Mesenchymal stem cell (in vitro differentiated cells and primary cell): Measurements from ENCODE around the gene OR5M11.

ENCODE experiments used
- DNase-seq: peaks from one replicate; pipeline ENCODE4 v3.0.0-alpha.2; 2013
- H2AFZ ChIP-seq: one replicate; pipeline ENCODE4 v1.6.1; 2013; ENCODE audit warnings: low read depth, mild to moderate bottlenecking, control low read depth, inconsistent platforms, low read length, moderate library complexity
- H2AK5ac ChIP-seq: 2 replicates; pipeline ENCODE4 v1.6.1; 2013; ENCODE audit warnings: low read length, moderate library complexity, mild to moderate bottlenecking, inconsistent platforms; ENCODE audit not compliant: severe bottlenecking
- H2BK120ac ChIP-seq: one replicate; pipeline ENCODE4 v1.6.1; 2013; ENCODE audit warnings: low read depth, mild to moderate bottlenecking, inconsistent platforms, low read length, moderate library complexity
- H2BK12ac ChIP-seq, 2 experiments: one replicate each; pipeline ENCODE4 v1.6.1; 2013; ENCODE audit warnings: inconsistent platforms in 2 of 2, low read length in 2 of 2, mild to moderate bottlenecking in 2 of 2, moderate library complexity in 2 of 2, control low read depth in 1 of 2
- H2BK15ac ChIP-seq: one replicate; pipeline ENCODE4 v1.6.1; 2013; ENCODE audit warnings: mild to moderate bottlenecking, low read depth, inconsistent platforms; ENCODE audit not compliant: poor library complexity, severe bottlenecking
- H2BK5ac ChIP-seq: 2 replicates; pipeline ENCODE4 v1.6.1; 2013; ENCODE audit warnings: low read depth, mild to moderate bottlenecking, low read length, control low read depth, inconsistent platforms; ENCODE audit not compliant: poor library complexity, severe bottlenecking
- H3K14ac ChIP-seq, 2 experiments: one replicate each; pipeline ENCODE4 v1.6.1; 2013; ENCODE audit warnings: inconsistent platforms in 2 of 2, low read length in 2 of 2, control low read depth in 1 of 2, mild to moderate bottlenecking in 1 of 2, moderate library complexity in 1 of 2
- H3K18ac ChIP-seq, 2 experiments: one replicate each; pipeline ENCODE4 v1.6.1; 2013; ENCODE audit warnings: inconsistent platforms in 2 of 2, low read length in 2 of 2, control low read depth in 1 of 2, low read depth in 1 of 2, mild to moderate bottlenecking in 1 of 2
- H3K23ac ChIP-seq, 2 experiments: one replicate each; pipeline ENCODE4 v1.6.1; 2013; ENCODE audit warnings: inconsistent platforms in 2 of 2, low read length in 2 of 2, mild to moderate bottlenecking in 2 of 2, moderate library complexity in 2 of 2, control low read depth in 1 of 2
- H3K27ac ChIP-seq: 2 replicates; pipeline ENCODE4 v1.5.1; 2013; ENCODE audit warnings: mild to moderate bottlenecking, moderate library complexity, low read length, control low read depth, inconsistent platforms; ENCODE audit not compliant: poor library complexity, severe bottlenecking
- H3K27me3 ChIP-seq, 2 experiments: 2 replicates each; pipeline versions ENCODE4 v1.6.1 to v1.7.0; 2013; ENCODE audit warnings: low read length in 2 of 2, mild to moderate bottlenecking in 2 of 2, moderate library complexity in 2 of 2, control low read depth in 1 of 2, inconsistent platforms in 1 of 2; ENCODE audit not compliant: control insufficient read depth in 1 of 2, insufficient read depth in 1 of 2
- H3K36me3 ChIP-seq, 2 experiments: 2 replicates each; pipeline versions ENCODE4 v1.6.1 to v1.7.0; 2013; ENCODE audit warnings: low read length in 2 of 2, control low read depth in 1 of 2, inconsistent platforms in 1 of 2, low read depth in 1 of 2, mild to moderate bottlenecking in 1 of 2; ENCODE audit not compliant: insufficient read depth in 2 of 2, control insufficient read depth in 1 of 2
- H3K4ac ChIP-seq, 2 experiments: one replicate each; pipeline ENCODE4 v1.6.1; 2013; ENCODE audit warnings: inconsistent platforms in 2 of 2, low read length in 2 of 2, mild to moderate bottlenecking in 2 of 2, moderate library complexity in 2 of 2, control low read depth in 1 of 2, low read depth in 1 of 2
- H3K4me1 ChIP-seq: 2 replicates; pipeline ENCODE4 v1.6.1; 2013; ENCODE audit warnings: low read depth, low read length, control low read depth; ENCODE audit not compliant: control insufficient read depth, insufficient read depth
- H3K4me2 ChIP-seq: 2 replicates; pipeline ENCODE4 v1.6.1; 2013; ENCODE audit warnings: low read length, mild to moderate bottlenecking, inconsistent platforms; ENCODE audit not compliant: poor library complexity, severe bottlenecking
- H3K4me3 ChIP-seq, 2 experiments: 2 replicates each; pipeline versions ENCODE4 v1.5.1 to v1.7.0; 2013; ENCODE audit warnings: low read length in 2 of 2, mild to moderate bottlenecking in 2 of 2, control low read depth in 1 of 2, low read depth in 1 of 2; ENCODE audit not compliant: insufficient read depth in 1 of 2
- H3K79me1 ChIP-seq: replicated peaks from 2 replicates; pipeline ENCODE4 v1.6.1; 2013; ENCODE audit warnings: mild to moderate bottlenecking, control low read depth, low read length, inconsistent platforms; ENCODE audit not compliant: poor library complexity, severe bottlenecking
- H3K9ac ChIP-seq: 2 replicates; pipeline ENCODE4 v1.7.0; 2013; ENCODE audit warnings: mild to moderate bottlenecking, low read length, moderate library complexity
- H3K9me3 ChIP-seq: 2 replicates; pipeline ENCODE4 v1.7.0; 2013; ENCODE audit warnings: mild to moderate bottlenecking, low read length; ENCODE audit not compliant: control insufficient read depth
- H4K8ac ChIP-seq: one replicate; pipeline ENCODE4 v1.6.1; 2013; ENCODE audit warnings: inconsistent platforms, mild to moderate bottlenecking, low read length, moderate library complexity
- H4K91ac ChIP-seq: one replicate; pipeline ENCODE4 v1.6.1; 2013; ENCODE audit warnings: mild to moderate bottlenecking, low read length, inconsistent platforms
- WGBS: methylation state at CpG from one replicate; pipeline ENCODE4 v1.1.7; 2013; ENCODE audit warnings: mixed read lengths; 5-methylcytosine and 5-hydroxymethylcytosine counted together

The OR5M11 gene

GRCh38 chr11:56531856-56532255, 11.2 kb downstream of the OR5M11 start:
- Histone ChIP-seq H3K9me3 (no peaks in the 10 kb centered on the region), H4K91ac (no peak overlapping the region), H2BK12ac (no peak overlapping the region), H3K23ac (no peak overlapping the region), H3K4ac (no peak overlapping the region), H3K4me2 (no peak overlapping the region), H2AK5ac (no peak overlapping the region), H3K79me1 (no peaks in the 10 kb centered on the region), H2BK15ac (no peak overlapping the region), H3K9ac (no peak overlapping the region), H3K4me3 (no peak overlapping the region), H3K27ac (no peak overlapping the region), H2BK5ac (no peak overlapping the region), H3K4me1 (no peaks in the 10 kb centered on the region), H4K8ac (no peak overlapping the region), H2AFZ (no peak overlapping the region), H3K14ac (no peak overlapping the region), H3K27me3 (no peaks in the 10 kb centered on the region), H2BK120ac (no peak overlapping the region), H3K18ac (no peak overlapping the region), H3K36me3 (no peaks in the 10 kb centered on the region)
- no peak for DNase-seq
- 80% methylated on average over 1 of the region's 2 CpGs for WGBS

GRCh38 chr11:56522008-56522407, 21.0 kb downstream of the OR5M11 start:
- no peak overlapping the region for H3K4me2 ChIP-seq
- no peak overlapping the region for H2BK120ac ChIP-seq
- no peaks in the 10 kb centered on the region for H3K9me3 ChIP-seq
- H4K91ac ChIP-seq = no peak overlapping the region
- no peak overlapping the region for H3K4me3 ChIP-seq
- H2AFZ ChIP-seq = no peak overlapping the region
- H4K8ac ChIP-seq = no peak overlapping the region
- H3K23ac ChIP-seq = no peak overlapping the region
- no peaks in the 10 kb centered on the region for H3K79me1 ChIP-seq
- no peaks in the 10 kb centered on the region for H3K36me3 ChIP-seq
- H3K14ac ChIP-seq = no peak overlapping the region
- 57% methylated on average over 5 of the region's 5 CpGs for WGBS
- no peak overlapping the region for H2BK12ac ChIP-seq
- no peak overlapping the region for H3K27ac ChIP-seq
- no peak for DNase-seq
- H3K4ac ChIP-seq = no peak overlapping the region
- H3K18ac ChIP-seq = no peak overlapping the region
- no peak overlapping the region for H2BK15ac ChIP-seq
- no peak overlapping the region for H3K9ac ChIP-seq
- no peaks in the 10 kb centered on the region for H3K4me1 ChIP-seq
- no peaks in the 10 kb centered on the region for H3K27me3 ChIP-seq
- H2AK5ac ChIP-seq = no peak overlapping the region
- H2BK5ac ChIP-seq = no peak overlapping the region

GRCh38 chr11:56513280-56513679, 29.8 kb downstream of the OR5M11 start:
- no CpG with 5 or more reads among the region's 1 CpG for WGBS
- Histone ChIP-seq H3K4me1 (no peaks in the 10 kb centered on the region), H2AFZ (no peak overlapping the region), H3K79me1 (no peaks in the 10 kb centered on the region), H2AK5ac (no peak overlapping the region), H4K8ac (no peak overlapping the region), H2BK15ac (no peak overlapping the region), H2BK120ac (no peak overlapping the region), H3K18ac (no peak overlapping the region), H3K9me3 (no peaks in the 10 kb centered on the region), H3K27ac (no peak overlapping the region), H3K4me3 (no peak overlapping the region), H3K4me2 (no peak overlapping the region), H3K9ac (no peak overlapping the region), H3K23ac (no peak overlapping the region), H3K36me3 (no peaks in the 10 kb centered on the region), H4K91ac (no peak overlapping the region), H2BK12ac (no peak overlapping the region), H3K27me3 (no peaks in the 10 kb centered on the region), H2BK5ac (no peak overlapping the region), H3K14ac (no peak overlapping the region), H3K4ac (no peak overlapping the region)
- DNase-seq = no peak

GRCh38 chr11:56509439-56509838, 33.6 kb downstream of the OR5M11 start:
- no peak overlapping the region for H2AK5ac ChIP-seq
- no peaks in the 10 kb centered on the region for H3K79me1 ChIP-seq
- no peak overlapping the region for H3K27ac ChIP-seq
- no peak overlapping the region for H4K91ac ChIP-seq
- H3K18ac ChIP-seq = no peak overlapping the region
- H4K8ac ChIP-seq = no peak overlapping the region
- H2BK5ac ChIP-seq = no peak overlapping the region
- H3K14ac ChIP-seq = no peak overlapping the region
- H3K4me3 ChIP-seq = no peak overlapping the region
- no peak overlapping the region for H2BK120ac ChIP-seq
- H3K9ac ChIP-seq = no peak overlapping the region
- H2AFZ ChIP-seq = no peak overlapping the region
- no peak for DNase-seq
- H3K4me1 ChIP-seq = no peaks in the 10 kb centered on the region
- WGBS = no CpG with 5 or more reads among the region's 1 CpG
- no peak overlapping the region for H2BK12ac ChIP-seq
- H3K23ac ChIP-seq = no peak overlapping the region
- no peaks in the 10 kb centered on the region for H3K27me3 ChIP-seq
- no peaks in the 10 kb centered on the region for H3K9me3 ChIP-seq
- H2BK15ac ChIP-seq = no peak overlapping the region
- H3K4ac ChIP-seq = no peak overlapping the region
- no peak overlapping the region for H3K4me2 ChIP-seq
- H3K36me3 ChIP-seq = no peaks in the 10 kb centered on the region
